ENCODE measurements around the gene ZDHHC23.

The ZDHHC23 gene

DNA sequence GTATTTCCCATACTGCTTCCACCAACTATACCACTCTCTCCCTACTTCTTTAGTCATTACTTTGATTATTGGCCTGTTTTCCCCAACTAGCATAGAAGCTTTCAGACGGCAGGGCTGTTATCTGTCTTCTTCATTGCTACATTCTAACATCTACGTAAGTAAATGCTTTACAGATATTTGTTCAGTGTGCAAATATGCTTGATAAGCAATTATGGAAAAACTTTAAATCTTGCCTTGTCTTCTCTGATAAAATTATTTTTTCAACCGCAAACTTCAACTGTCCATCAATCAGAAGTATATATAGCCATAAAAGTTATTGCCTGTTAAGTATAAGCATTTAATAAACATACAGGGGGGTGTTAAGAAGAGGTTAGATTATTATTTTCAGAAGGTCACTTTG lies 35.7 kb downstream of the ZDHHC23 start:
- Histone ChIP-seq H2AFZ (ENCODE audit: low read depth, low read length) (no peak overlapping the region), H3K27ac (ENCODE audit: low read length) (no peak overlapping the region), H4K20me1 (ENCODE audit: insufficient read depth, low read length) (no peaks in the 10 kb centered on the region), H3K4me3 (ENCODE audit: low read length) (no peak overlapping the region), H3K9ac (ENCODE audit: low read length) (no peak overlapping the region), H3K79me2 (ENCODE audit: low read length) (no peaks in the 10 kb centered on the region), H3K4me1 (ENCODE audit: low read length) (peaks cover 15% of the 10 kb centered on the region), H3K9me3 (ENCODE audit: insufficient read depth, low read length) (no peaks in the 10 kb centered on the region), H3K4me2 (ENCODE audit: low read length) (no peak overlapping the region), H3K36me3 (replicated peaks; ENCODE audit: low read depth, low read length) (no peaks in the 10 kb centered on the region), H3K27me3 (ENCODE audit: low read depth, low read length) (no peaks in the 10 kb centered on the region)
- TF ChIP-seq, protein P1, sequence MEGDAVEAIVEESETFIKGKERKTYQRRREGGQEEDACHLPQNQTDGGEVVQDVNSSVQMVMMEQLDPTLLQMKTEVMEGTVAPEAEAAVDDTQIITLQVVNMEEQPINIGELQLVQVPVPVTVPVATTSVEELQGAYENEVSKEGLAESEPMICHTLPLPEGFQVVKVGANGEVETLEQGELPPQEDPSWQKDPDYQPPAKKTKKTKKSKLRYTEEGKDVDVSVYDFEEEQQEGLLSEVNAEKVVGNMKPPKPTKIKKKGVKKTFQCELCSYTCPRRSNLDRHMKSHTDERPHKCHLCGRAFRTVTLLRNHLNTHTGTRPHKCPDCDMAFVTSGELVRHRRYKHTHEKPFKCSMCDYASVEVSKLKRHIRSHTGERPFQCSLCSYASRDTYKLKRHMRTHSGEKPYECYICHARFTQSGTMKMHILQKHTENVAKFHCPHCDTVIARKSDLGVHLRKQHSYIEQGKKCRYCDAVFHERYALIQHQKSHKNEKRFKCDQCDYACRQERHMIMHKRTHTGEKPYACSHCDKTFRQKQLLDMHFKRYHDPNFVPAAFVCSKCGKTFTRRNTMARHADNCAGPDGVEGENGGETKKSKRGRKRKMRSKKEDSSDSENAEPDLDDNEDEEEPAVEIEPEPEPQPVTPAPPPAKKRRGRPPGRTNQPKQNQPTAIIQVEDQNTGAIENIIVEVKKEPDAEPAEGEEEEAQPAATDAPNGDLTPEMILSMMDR (IDR thresholded peaks at IDR 0.05; ENCODE audit: low read depth, low read length), result no peak
- no peak for TF ChIP-seq EZH2phosphoT487 (IDR thresholded peaks at IDR 0.05; ENCODE audit: low read depth)

DNA sequence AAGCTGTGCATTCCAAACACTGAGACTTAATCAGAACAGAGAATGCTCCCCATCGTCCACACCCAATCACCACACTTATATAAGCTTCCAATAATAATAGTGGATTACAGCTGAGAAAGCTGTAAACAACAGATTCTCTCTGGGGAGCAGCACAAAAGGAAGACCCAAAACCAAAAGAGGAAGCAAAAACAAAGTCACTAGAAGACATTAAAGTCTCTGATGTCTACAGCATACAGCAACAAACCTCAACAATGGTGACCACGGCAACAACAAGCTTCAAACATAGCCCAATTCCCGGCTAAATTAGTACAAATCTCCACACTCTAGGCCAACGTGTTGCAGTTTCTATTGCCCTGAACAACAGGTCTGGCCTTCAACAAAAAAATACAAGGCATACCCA lies 37.7 kb downstream of the ZDHHC23 start:
- no peak overlapping the region for H3K9ac ChIP-seq (ENCODE audit: low read length)
- H3K4me2 ChIP-seq (ENCODE audit: low read length), result no peak overlapping the region
- no peaks in the 10 kb centered on the region for H3K79me2 ChIP-seq (ENCODE audit: low read length)
- peaks cover 15% of the 10 kb centered on the region for H3K4me1 ChIP-seq (ENCODE audit: low read length)
- no peak overlapping the region for H3K27ac ChIP-seq (ENCODE audit: low read length)
- H3K27me3 ChIP-seq (ENCODE audit: low read depth, low read length), result no peaks in the 10 kb centered on the region
- no peak overlapping the region for H3K4me3 ChIP-seq (ENCODE audit: low read length)
- H2AFZ ChIP-seq (ENCODE audit: low read depth, low read length), result no peak overlapping the region
- no peaks in the 10 kb centered on the region for H3K36me3 ChIP-seq (replicated peaks; ENCODE audit: low read depth, low read length)
- no peaks in the 10 kb centered on the region for H4K20me1 ChIP-seq (ENCODE audit: insufficient read depth, low read length)
- no peak for TF ChIP-seq EZH2phosphoT487 (IDR thresholded peaks at IDR 0.05; ENCODE audit: low read depth)
- TF ChIP-seq, protein P1 (IDR thresholded peaks at IDR 0.05; ENCODE audit: low read depth, low read length), result no peak
- H3K9me3 ChIP-seq (ENCODE audit: insufficient read depth, low read length), result no peaks in the 10 kb centered on the region

DNA sequence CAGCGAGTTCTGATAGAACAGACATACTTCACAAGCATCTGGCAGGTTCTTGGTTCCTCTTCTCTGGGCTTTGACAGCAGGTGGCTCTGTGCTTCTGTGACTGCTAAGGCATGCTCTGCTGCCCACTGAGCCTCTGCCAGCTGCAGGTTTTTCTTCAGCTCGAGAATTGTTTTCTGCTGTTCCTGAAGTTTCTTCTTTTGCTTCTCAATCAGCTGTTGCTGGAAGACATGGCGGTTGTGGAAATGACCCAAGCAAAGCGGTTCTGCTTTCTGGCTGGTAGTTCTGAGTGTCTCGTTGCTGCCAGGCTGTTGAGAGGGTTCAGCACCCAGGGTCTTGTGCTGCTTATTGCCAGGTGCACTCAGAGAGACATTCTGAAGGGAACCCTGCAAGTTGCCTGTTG lies 57.7 kb downstream of the ZDHHC23 start:
- Histone ChIP-seq H3K27me3 (ENCODE audit: low read depth, low read length) (no peaks in the 10 kb centered on the region), H3K4me1 (ENCODE audit: low read length) (peaks cover 42% of the 10 kb centered on the region), H3K79me2 (ENCODE audit: low read length) (no peaks in the 10 kb centered on the region), H3K9me3 (ENCODE audit: insufficient read depth, low read length) (no peaks in the 10 kb centered on the region), H3K36me3 (replicated peaks; ENCODE audit: low read depth, low read length) (peaks cover 3% of the 10 kb centered on the region), H2AFZ (ENCODE audit: low read depth, low read length) (no peak overlapping the region), H3K27ac (ENCODE audit: low read length) (peak overlapping the region; percentile 88), H3K4me2 (ENCODE audit: low read length) (peak overlapping the region; percentile 84), H4K20me1 (ENCODE audit: insufficient read depth, low read length) (no peaks in the 10 kb centered on the region), H3K9ac (ENCODE audit: low read length) (peak overlapping the region; percentile 56), H3K4me3 (ENCODE audit: low read length) (peak overlapping the region; percentile 66)
- TF ChIP-seq, protein P1 (IDR thresholded peaks at IDR 0.05; ENCODE audit: low read depth, low read length), result peak; percentile 61
- TF ChIP-seq EZH2phosphoT487 (IDR thresholded peaks at IDR 0.05; ENCODE audit: low read depth), result no peak

DNA sequence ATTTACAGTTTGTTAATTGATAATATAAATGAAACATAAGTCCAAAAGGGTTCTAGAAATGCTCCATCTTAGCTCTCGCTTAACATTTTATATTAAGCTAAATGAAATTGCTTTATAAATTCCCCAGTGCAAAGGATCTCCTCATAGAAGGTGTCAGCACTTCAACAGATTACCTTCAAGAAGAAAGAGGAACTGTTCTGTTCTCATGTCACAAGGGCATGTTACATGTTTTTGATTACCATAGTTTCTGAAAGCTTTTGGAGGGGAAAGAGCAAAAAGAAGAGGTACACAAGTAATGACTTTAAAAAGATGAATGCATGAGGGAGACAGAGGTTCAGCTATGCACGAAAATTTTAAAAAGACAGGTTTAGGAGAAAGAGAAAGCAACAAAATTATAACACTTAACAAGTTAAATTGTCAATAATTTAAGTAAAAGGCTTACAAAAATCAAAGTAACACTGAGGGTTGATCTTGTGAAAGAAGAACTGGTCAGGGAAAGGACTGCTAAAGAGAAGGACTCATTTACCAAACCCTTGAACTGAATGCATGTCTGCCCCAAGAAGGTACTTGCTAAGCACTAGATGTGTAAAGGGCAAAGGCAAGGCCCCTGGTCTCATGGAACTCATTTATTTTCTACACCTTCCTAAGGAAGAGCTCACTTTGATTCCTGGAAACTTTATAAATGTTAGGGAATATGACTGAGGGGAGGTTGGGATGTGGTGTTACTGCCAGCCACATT lies 63.4 kb downstream of the ZDHHC23 start:
- peak overlapping the region; percentile 15 for H3K9ac ChIP-seq (ENCODE audit: low read length)
- peak overlapping the region; percentile 59 for H3K4me2 ChIP-seq (ENCODE audit: low read length)
- peak overlapping the region; percentile 64 for H3K27ac ChIP-seq (ENCODE audit: low read length)

More for the DNA sequence above, 63.4 kb downstream of the ZDHHC23 start:
- H3K4me1 ChIP-seq (ENCODE audit: low read length), result peaks cover 24% of the 10 kb centered on the region
- H3K79me2 ChIP-seq (ENCODE audit: low read length), result no peaks in the 10 kb centered on the region
- TF ChIP-seq, protein P1 (IDR thresholded peaks at IDR 0.05; ENCODE audit: low read depth, low read length), result no peak
- no peak for TF ChIP-seq EZH2phosphoT487 (IDR thresholded peaks at IDR 0.05; ENCODE audit: low read depth)
- H3K4me3 ChIP-seq (ENCODE audit: low read length), result peak overlapping the region; percentile 54
- H3K27me3 ChIP-seq (ENCODE audit: low read depth, low read length), result no peaks in the 10 kb centered on the region
- peak overlapping the region; percentile 18; the same call in 1 of the 2 replicates for H2AFZ ChIP-seq (ENCODE audit: low read depth, low read length)
- no peaks in the 10 kb centered on the region for H4K20me1 ChIP-seq (ENCODE audit: insufficient read depth, low read length)
- H3K9me3 ChIP-seq (ENCODE audit: insufficient read depth, low read length), result no peaks in the 10 kb centered on the region
- H3K36me3 ChIP-seq (replicated peaks; ENCODE audit: low read depth, low read length), result no peaks in the 10 kb centered on the region
